Fibroblast of gingiva (primary cell): ENCODE measurements around the gene RNF17.
"Not testable (repeated sequence)": the region's sequence is repeated elsewhere in the genome, so short reads cannot be mapped to it uniquely, and the experiment has no call there.

Experiments used
- DNase-seq: peaks from one replicate; pipeline ENCODE4 v3.0.0-alpha.2; 2011; ENCODE audit warnings: low read depth

RNF17 gene

GRCh38 chr13:24742977-24743376 lies 21.0 kb upstream of the RNF17 start:
- no peak for DNase-seq

GRCh38 chr13:24744247-24744646 lies 19.7 kb upstream of the RNF17 start:
- DNase-seq = no peak

- DNase-seq = no peak
Measured at GRCh38 chr13:24745516-24745860, 18.5 kb upstream of the RNF17 start.

- no peak for DNase-seq
Measured at GRCh38 chr13:24745861-24746617, 17.9 kb upstream of the RNF17 start.

- DNase-seq = no peak
Measured at GRCh38 chr13:24746618-24747247, 17.2 kb upstream of the RNF17 start.

- no peak for DNase-seq
Measured at GRCh38 chr13:24747248-24748060, 16.5 kb upstream of the RNF17 start.

- no peak for DNase-seq
Measured at GRCh38 chr13:24748061-24748400, 15.9 kb upstream of the RNF17 start.

GRCh38 chr13:24759197-24759596 lies 4.8 kb upstream of the RNF17 start:
- no peak for DNase-seq

GRCh38 chr13:24764276-24764630 lies 284 bp downstream of the RNF17 start:
- no peak for DNase-seq

GRCh38 chr13:24777171-24777570 lies 13.2 kb downstream of the RNF17 start:
- no peak for DNase-seq

GRCh38 chr13:24784319-24784718 lies 20.4 kb downstream of the RNF17 start:
- no peak for DNase-seq

GRCh38 chr13:24788538-24788937 lies 24.6 kb downstream of the RNF17 start:
- no peak for DNase-seq

GRCh38 chr13:24802074-24802473 lies 38.1 kb downstream of the RNF17 start:
- peak; percentile 9 for DNase-seq

- DNase-seq = no peak
Measured at GRCh38 chr13:24821207-24821606, 57.2 kb downstream of the RNF17 start.

- DNase-seq = no peak
Measured at GRCh38 chr13:24822640-24823039, 58.7 kb downstream of the RNF17 start.

- DNase-seq = not testable (repeated sequence)
Measured at GRCh38 chr13:24823122-24823710, 59.2 kb downstream of the RNF17 start.

- DNase-seq = no peak
Measured at GRCh38 chr13:24827799-24828198, 63.8 kb downstream of the RNF17 start.

GRCh38 chr13:24834902-24835510 lies 71.0 kb downstream of the RNF17 start:
- no peak for DNase-seq

GRCh38 chr13:24837528-24837927 lies 73.6 kb downstream of the RNF17 start:
- not testable (repeated sequence) for DNase-seq

GRCh38 chr13:24842549-24843274 lies 78.7 kb downstream of the RNF17 start:
- no peak for DNase-seq

- DNase-seq = peak; percentile 10
Measured at GRCh38 chr13:24851546-24851945, 87.6 kb downstream of the RNF17 start.

GRCh38 chr13:24854311-24854710 lies 90.3 kb downstream of the RNF17 start:
- peak; percentile 59 for DNase-seq
